GM21528 (cell line): ENCODE data around the gene SMARCD2.
"Not testable (repeated sequence)": the region's sequence is repeated elsewhere in the genome, so short reads cannot be mapped to it uniquely, and the experiment has no call there.

ENCODE experiments used
- ATAC-seq: cut with Tn5 transposase; IDR thresholded peaks from one replicate; pipeline ENCODE4 v1.9.1; 2021; ENCODE audit warnings: mild to moderate bottlenecking, moderate library complexity; ENCODE audit not compliant: unreplicated experiment, low FRiP score

SMARCD2 gene

DNA sequence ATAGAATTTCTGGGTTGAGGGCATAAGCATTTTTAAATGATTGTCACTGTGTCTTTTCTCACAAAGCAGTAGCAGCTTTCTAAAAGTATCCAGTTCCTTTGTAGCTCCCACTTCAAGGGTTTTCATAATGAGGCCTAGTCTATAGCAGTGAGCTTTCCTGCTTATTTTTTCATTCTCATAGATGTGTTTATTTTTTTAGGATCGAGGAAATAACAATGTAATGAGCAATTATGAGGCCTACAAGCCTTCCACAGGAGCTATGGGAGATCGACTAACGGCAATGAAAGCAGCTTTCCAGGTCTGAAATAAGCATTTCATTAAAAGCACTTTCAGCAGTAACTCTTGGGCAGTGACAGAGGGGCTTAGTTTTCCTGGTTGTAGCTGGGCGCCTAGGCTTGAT, 25.8 kb downstream of the SMARCD2 start:
- ATAC-seq = no peak

DNA sequence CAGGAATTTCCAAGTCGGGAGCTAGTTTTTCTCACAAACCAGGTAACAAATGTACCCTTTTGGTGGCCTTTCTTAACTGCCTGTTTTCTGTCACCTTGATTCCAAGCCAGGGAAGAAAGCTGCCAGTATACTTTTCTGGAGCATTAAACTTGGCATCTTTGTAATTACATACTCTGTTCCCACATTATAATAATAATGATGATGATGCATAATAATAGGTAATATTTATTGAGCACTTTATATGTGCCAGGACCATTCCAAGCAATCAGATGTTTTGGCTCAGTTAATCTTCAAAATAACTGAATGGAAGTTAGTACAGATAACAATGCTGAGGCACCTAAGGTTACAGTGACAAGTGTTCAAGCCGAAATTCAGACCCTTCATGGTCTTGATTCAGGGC, 26.4 kb downstream of the SMARCD2 start:
- ATAC-seq = no peak

DNA sequence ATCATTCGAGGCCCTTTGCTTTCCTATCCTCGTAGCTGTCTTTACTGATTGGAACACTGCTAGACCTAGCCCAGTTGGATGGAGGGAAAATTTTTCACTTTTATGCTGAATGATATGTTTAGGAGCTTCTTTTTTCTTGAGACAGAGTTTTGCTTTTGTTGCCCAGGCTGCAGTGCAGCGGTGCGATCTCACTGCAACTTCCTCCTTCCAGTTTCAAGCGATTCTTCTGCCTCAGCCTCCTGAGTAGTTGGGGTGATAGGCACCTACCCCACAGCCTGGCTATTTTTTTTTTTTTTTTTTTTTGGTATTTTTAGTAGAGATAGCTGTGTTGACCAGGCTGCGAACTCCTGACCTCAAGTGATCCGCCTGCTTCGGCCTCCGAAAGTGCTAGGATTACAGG, 32.5 kb downstream of the SMARCD2 start:
- ATAC-seq = no peak

DNA sequence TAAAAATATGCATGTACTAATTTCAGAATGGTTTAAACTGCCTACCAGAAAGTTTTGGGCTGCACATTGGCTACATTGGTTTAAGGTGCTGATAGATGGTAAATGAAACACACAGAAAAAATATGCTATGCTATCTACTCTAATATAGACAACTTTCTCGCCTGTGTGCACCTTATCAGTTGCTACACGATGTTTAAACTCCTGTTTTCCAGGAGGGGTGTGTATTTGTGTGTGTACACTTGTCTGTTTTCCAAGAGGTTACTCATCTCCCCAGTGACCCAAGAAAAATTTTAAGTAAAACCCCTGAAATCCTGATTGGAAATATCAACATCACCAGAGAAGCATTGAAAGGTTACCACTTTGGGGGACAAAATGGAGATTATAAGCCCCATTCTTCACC, 36.9 kb downstream of the SMARCD2 start:
- ATAC-seq = no peak

DNA sequence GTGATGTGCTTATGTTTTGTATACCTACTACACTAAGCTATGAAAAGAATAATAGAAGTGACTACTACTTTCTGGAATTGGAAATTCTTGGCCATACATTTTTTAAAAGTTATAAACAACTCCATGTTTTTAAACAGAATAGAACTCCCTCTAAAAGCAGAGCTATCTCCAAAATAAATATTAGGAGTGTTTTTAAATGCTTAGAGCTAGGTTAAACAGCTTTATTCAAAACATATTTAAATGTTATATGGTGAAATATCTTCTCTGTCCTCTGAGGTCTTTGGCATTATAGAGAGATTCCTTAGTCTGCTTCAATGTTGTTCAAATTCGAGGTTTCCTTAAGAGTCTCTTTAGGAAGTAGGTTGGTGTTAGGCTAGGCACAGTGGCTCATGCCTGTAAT, 38.2 kb downstream of the SMARCD2 start:
- ATAC-seq = no peak

DNA sequence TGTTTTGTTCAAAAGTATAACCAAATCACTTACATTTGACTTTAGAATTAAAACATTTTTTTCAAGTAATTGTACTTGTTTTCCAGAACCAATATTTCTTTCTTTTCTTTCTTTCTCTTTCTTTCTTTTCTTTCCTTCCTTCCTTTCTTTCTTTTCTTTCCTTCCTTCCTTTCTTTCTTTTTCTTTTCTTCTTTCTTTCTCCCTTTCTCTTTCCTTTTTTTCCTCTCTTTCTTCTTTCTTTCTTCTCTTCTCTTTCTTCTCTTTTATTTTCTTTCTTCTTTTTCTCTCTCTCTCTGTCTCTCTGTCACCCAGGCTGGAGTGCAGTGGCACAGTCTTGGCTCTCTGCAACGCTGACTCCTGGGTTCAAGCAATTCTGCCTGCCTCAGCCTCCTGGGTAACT, 41.7 kb downstream of the SMARCD2 start:
- no peak for ATAC-seq

DNA sequence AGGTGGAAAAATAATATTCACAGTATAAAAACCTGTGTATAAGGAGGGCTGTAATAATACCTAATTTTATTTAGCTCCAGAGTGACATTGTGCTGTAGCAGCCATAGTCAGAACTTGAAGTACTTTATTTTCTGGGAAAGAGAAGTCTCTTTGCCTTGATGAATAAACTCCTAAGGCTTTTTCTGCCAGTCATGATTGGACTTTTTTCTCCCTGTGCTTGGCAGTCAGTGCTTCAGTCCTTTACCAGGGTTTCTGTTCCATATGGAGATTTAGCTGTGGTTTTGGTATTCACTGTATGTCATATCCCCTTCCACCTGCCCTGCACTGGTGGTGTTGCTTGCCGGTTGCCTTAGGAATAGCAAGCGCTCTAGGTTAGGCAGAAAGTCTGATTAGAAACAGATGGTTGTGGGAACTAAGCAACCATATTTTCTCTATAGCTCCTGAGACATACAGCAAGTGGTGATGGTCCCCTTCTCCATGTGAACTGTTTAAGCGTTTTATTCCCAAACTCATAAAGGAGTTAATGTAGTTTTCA, 43.8 kb downstream of the SMARCD2 start:
- ATAC-seq = no peak

DNA sequence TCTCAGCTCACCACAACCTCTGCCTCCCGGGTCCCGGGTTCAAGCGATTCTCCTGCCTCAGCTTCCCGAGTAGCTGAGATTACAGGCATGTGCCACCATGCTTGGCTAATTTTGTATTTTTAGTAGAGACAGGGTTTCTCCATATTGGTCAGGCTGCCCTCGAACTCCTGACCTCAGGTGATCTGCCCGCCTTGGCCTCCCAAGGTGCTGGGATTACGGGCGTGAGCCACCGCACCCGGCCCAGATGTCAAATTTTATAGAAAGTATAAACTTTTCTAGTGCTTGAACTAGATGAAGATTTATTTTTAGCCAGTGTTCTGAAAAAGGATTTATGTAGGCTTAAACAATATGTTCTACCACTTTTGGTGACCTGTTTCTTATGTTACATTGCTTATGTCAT, 46.1 kb downstream of the SMARCD2 start:
- not testable (repeated sequence) for ATAC-seq

DNA sequence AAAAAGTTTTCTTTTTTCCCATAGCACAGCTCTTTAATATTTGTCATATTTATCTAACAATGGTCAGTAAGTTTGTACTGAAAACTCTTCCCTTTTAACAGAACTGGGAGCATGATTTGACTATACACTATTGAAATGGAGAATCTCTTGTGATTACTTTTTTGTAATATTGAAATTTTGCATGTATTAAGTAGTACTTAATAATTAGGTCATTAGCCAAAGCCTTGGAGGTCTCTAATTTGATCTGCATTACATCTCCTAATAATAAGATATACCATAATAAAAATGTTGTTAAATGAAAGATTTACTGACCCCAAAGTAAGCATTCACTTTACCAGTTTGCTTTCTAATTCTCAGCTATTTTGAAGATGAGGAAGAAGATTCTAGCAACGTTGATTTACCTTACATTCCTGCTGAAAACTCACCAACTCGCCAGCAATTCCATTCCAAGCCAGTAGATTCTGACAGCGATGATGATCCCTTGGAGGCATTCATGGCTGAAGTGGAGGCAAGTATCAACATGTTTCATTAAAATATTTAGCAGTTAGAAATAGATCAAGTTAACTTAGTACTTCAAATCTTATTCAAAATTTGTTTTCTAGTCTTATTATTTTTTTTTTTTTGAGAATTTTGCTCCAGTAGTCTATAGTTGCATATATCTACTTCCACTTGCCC, 50.3 kb downstream of the SMARCD2 start:
- ATAC-seq = no peak

DNA sequence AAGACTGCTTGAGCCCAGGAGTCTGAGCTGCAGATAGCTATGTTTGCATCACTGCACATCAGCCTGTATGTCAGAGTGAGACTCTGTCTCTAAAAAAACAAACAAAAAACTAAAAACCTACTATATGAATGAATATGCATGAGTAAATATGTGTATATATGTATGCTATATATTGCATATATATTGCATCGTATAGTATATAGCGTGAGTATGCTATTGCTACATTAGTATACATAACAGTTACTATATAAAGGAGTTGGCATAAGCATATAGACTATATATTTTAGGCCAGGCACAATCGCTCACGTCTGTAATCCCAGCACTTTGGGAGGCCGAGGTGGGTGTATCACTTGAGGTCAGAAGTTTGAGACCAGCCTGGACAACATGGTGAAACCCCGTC, 52.4 kb downstream of the SMARCD2 start:
- no peak for ATAC-seq

DNA sequence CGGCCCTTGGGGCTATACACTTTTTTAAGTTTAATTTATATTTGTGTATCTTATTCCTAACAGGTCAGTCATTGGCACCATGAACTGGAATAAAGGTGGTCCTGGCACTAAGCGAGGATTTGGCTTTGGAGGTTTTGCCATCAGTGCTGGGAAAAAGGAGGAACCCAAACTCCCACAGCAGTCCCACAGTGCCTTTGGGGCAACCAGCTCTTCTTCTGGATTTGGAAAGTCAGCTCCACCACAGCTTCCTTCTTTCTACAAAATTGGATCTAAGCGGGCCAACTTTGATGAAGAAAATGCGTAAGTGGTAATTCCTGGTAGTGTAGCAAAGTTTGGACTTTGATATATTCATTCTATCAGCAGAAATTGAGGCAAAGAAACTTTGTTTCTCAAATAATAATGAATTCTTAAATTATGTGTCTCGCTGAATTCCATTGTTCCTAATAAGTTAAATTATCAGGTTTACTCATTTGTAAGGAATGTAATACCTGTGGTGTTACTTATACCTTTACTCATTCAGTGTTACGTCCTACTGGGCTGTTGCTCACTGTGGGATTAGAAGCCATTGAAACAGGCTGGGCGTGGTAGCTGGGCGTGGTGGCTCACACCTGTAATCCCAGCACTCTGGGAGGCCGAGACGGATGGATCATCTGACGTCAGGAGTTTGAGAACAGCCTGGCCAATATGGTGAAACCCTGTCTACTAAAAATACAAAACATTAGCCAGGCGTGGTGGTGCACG, 55.3 kb downstream of the SMARCD2 start:
- no peak for ATAC-seq

DNA sequence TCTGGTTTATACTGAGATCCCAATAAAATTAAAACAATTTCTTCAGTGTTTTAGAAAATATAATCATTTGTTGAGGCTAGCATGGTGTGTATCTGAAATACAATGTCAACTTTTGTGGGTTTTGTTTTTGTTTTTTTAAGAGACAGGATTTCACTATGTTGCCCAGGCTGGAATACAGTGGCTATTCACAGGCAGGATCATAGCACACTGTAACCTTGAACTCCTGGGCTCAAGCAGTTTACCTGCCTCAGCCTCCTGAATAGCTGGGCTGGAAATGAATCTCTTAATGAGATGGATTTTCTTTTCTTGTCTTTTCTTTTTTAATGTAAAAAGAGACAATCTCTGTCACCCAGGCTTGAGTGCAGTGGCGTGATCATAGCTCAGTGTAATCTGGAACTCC, 56.4 kb downstream of the SMARCD2 start:
- ATAC-seq = no peak

DNA sequence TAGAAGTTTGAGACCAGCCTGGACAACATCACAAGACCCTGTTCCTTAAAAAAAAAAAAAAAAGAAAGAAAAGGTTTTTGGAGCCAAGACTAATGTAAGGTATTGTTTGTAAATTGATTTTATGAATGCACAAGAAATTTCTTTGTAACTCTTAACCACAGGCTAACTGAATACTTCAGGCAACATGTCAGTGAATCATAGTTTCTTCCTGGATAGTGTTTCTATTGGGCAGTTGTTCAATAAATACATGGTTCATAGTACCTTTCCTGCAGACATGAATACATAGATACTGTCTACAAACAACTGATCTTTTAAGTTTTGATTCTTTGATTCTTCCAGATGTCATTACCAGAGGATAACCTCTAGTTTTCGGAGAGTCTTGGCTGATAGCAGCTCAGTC, 56.9 kb downstream of the SMARCD2 start:
- ATAC-seq = no peak

DNA sequence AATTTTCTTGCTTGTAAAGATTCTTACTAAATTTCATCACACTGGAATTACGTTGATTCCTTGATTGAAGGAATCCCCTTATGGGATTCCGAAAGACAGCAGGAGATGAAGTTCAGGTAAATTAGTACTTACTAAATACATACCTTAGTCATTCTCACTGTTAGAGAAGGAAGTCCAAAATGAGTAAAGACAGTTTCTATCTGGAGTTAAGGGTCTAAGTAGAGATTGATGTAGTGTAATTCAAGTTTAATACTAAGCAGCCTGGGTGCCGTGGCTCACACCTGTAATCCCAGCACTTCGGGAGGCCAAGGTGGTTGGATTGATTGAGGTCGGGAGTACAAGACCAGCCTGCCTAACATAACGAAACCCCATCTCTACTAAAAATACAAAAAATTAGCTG, 59.0 kb downstream of the SMARCD2 start:
- no peak for ATAC-seq
